Liver (tissue), 9 donors: ENCODE measurements around the gene TRDMT1. TPM values are rescaled to one million over a fixed set of nuclear protein-coding genes. Genes with fewer than 3 reads are reported as not detected.

Experiments
- DNase-seq: peaks from one replicate; pipeline ENCODE4 v3.0.0-alpha.2; 2017; ENCODE audit warnings: low spot score
- H3K27ac ChIP-seq, 2 donors: one replicate each; pipeline ENCODE4 v1.7.0; 2013; ENCODE audit warnings: inconsistent platforms in 2 of 2, low read length in 2 of 2, control low read depth in 1 of 2, low read depth in 1 of 2, mild to moderate bottlenecking in 1 of 2
- H3K27me3 ChIP-seq, 4 donors: one replicate each; pipeline versions ENCODE4 v1.6.1 to v1.7.0; 2013; ENCODE audit warnings: low read length in 3 of 4, inconsistent platforms in 1 of 4, mild to moderate bottlenecking in 1 of 4, moderate library complexity in 1 of 4; ENCODE audit not compliant: control insufficient read depth in 4 of 4, insufficient read depth in 4 of 4
- H3K36me3 ChIP-seq, 4 donors: one replicate each; pipeline versions ENCODE4 v1.6.1 to v1.7.0; 2013; ENCODE audit warnings: low read length in 3 of 4, mild to moderate bottlenecking in 3 of 4, low read depth in 1 of 4, moderate library complexity in 1 of 4; ENCODE audit not compliant: control insufficient read depth in 4 of 4, insufficient read depth in 3 of 4
- H3K4me1 ChIP-seq, 4 donors: one replicate each; pipeline versions ENCODE4 v1.6.1 to v1.7.0; 2013; ENCODE audit warnings: low read length in 3 of 4, mild to moderate bottlenecking in 3 of 4, moderate library complexity in 1 of 4; ENCODE audit not compliant: control insufficient read depth in 4 of 4, insufficient read depth in 4 of 4
- H3K4me3 ChIP-seq, 3 donors: one replicate each; pipeline versions ENCODE4 v1.6.1 to v1.7.0; 2013; ENCODE audit warnings: low read length in 3 of 3, control low read depth in 1 of 3, low read depth in 1 of 3, mild to moderate bottlenecking in 1 of 3
- H3K9ac ChIP-seq, 2 donors: one replicate each; pipeline ENCODE4 v1.7.0; 2013; ENCODE audit warnings: low read length in 2 of 2, mild to moderate bottlenecking in 2 of 2, moderate library complexity in 2 of 2, control low read depth in 1 of 2, low read depth in 1 of 2
- H3K9me3 ChIP-seq, 4 donors: one replicate each; pipeline versions ENCODE4 v1.6.1 to v1.7.0; 2013; ENCODE audit warnings: low read length in 3 of 4; ENCODE audit not compliant: control insufficient read depth in 4 of 4
- EGR1 ChIP-seq, 2 donors: IDR thresholded peaks; 2 replicates each; pipeline ENCODE4 v1.6.1; 2016 to 2018; ENCODE audit warnings: antibody characterized with exemption in 2 of 2, low read depth in 2 of 2
- FOXA1 ChIP-seq: IDR thresholded peaks from 2 replicates; pipeline ENCODE4 v1.6.1; 2016; ENCODE audit warnings: antibody characterized with exemption
- GABPA ChIP-seq, 2 donors: IDR thresholded peaks in 1 of 2; conservative IDR thresholded peaks in 1 of 2; 2 replicates each; pipeline ENCODE4 v1.6.1; 2016; ENCODE audit warnings: antibody characterized with exemption in 2 of 2, mild to moderate bottlenecking in 1 of 2, moderate library complexity in 1 of 2
- HNF4A ChIP-seq, 2 donors: conservative IDR thresholded peaks; 2 replicates each; pipeline ENCODE4 v1.6.1; 2016; ENCODE audit warnings: antibody characterized with exemption in 2 of 2, mild to moderate bottlenecking in 2 of 2
- HNF4G ChIP-seq: IDR thresholded peaks from 2 replicates; pipeline ENCODE4 v1.6.1; 2016; ENCODE audit warnings: antibody characterized with exemption
- JUND ChIP-seq, 2 donors: IDR thresholded peaks; 2 replicates each; pipeline ENCODE4 v1.6.1; 2016; ENCODE audit warnings: antibody characterized with exemption in 2 of 2
- RXRA ChIP-seq, 2 donors: IDR thresholded peaks; 2 replicates each; pipeline ENCODE4 v1.6.1; 2017 to 2018; ENCODE audit warnings: antibody characterized with exemption in 2 of 2, mild to moderate bottlenecking in 1 of 2
- SP1 ChIP-seq: IDR thresholded peaks from 2 replicates; pipeline ENCODE4 v1.6.1; 2018; ENCODE audit warnings: antibody characterized with exemption, mild to moderate bottlenecking
- TAF1 ChIP-seq: conservative IDR thresholded peaks from 2 replicates; pipeline ENCODE4 v1.6.1; 2016; ENCODE audit warnings: antibody characterized with exemption, mild to moderate bottlenecking
- YY1 ChIP-seq: IDR thresholded peaks from 2 replicates; pipeline ENCODE4 v1.6.1; 2016; ENCODE audit warnings: antibody characterized with exemption, mild to moderate bottlenecking
- WGBS: extraction: QIAGEN DNeasy Blood & Tissue Kit; methylation state at CpG from one replicate; pipeline ENCODE4 v1.1.7; 2013; 5-methylcytosine and 5-hydroxymethylcytosine counted together
- polyA plus RNA-seq, 2 donors: library from polyadenylated mRNA; stranded (reverse) in 1 of 2; unstranded in 1 of 2; fragments of 200-250 nt in 1 of 2; fragments of >200 nt in 1 of 2; fragmentation: Nextera tagmentation in 1 of 2; extraction: Ambion mirVana in 1 of 2; gene quantifications; one replicate each; pipeline versions ENCODE4 v1.2.1 to v1.2.3, GENCODE V29; 2013 to 2015
- total RNA-seq, 2 donors: library from RNA; depleted of rRNA; stranded (reverse); fragments of >200 nt; gene quantifications; one replicate each; pipeline ENCODE4 v1.2.3, GENCODE V29; 2014
- TF ChIP-seq, protein P1 (sequence below): fragments of 150-350 bp; IDR thresholded peaks from 2 replicates; pipeline ENCODE4 v1.5.1; 2017; ENCODE audit warnings: improper control_type of control experiment, low read depth, low read length; ENCODE audit not compliant: missing input control
- TF ChIP-seq, protein P2 (sequence below): IDR thresholded peaks from 2 replicates; pipeline ENCODE4 v1.6.1; 2016; ENCODE audit warnings: antibody characterized with exemption, mild to moderate bottlenecking
- TF ChIP-seq, protein P3 (sequence below): IDR thresholded peaks from 2 replicates; pipeline ENCODE4 v1.6.1; 2016; ENCODE audit warnings: antibody characterized with exemption
- TF ChIP-seq, protein P4 (sequence below): IDR thresholded peaks from 2 replicates; pipeline ENCODE4 v1.6.1; 2016; ENCODE audit warnings: antibody characterized with exemption
- TF ChIP-seq, protein P5 (sequence below): IDR thresholded peaks from 2 replicates; pipeline ENCODE4 v1.6.1; 2016; ENCODE audit warnings: antibody characterized with exemption
- donor health status: healthy.
- donor health status: healthy.
- donor health status: healthy.
- donor health status: healthy.
- donor health status: healthy.

TRDMT1 gene
- total and polyA plus RNA-seq, 4 donors, result 0.38 to 2.4 (median 1.1) TPM

DNA sequence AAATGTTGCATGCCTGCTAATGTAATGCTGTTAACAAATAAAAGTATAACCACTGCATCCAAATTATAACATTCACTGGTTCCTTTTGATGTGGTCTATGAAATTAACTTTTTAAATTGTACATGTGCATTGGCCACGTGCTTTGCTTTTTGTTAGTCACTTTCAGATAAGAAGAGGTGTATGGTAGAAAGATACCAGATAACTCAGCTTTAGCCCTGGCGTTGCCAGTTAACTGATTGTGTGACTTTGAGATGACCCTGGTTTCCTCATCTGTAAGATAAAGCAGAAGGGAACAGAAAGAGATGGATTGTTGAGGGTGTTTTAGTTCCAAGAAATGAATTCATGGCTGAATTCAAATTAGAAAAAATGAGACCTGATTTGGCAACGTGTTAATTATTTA, 1.9 kb upstream of the TRDMT1 start:
- WGBS, result 31% methylated on average over 3 of the region's 3 CpGs
- no peak for DNase-seq
- peaks cover 0 to 11% (median 4%) of the 10 kb centered on the region in 4 donors for H3K4me1 ChIP-seq

DNA sequence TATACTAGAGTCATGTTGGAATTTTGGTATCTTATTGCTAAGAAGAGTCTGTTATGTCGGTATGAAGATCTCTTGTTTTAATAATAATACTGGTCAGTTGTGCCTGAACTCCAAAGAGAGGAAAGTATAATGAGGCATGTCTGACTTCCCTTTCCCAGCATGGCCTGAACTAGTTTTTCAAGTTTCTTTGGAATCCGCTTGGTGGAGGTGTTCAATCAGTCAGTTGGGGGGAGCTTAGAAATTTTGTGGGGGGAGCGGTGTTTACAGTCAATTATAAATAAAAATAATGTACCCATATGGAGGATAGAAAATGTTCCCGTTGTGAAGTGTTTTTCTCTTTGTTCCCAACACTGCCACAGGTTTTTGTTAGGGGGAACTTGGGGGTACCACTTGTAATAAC, 1.5 kb upstream of the TRDMT1 start:
- WGBS, result 94% methylated on average over 4 of the region's 4 CpGs
- H3K27ac ChIP-seq, result no peak overlapping the region

More for the DNA sequence above, 1.9 kb upstream of the TRDMT1 start:
- Histone ChIP-seq H3K36me3 (no peaks in the 10 kb centered on the region), H3K27ac (no peak overlapping the region), H3K9me3 (no peaks in the 10 kb centered on the region), H3K27me3 (no peaks in the 10 kb centered on the region), H3K4me3 (no peak overlapping the region), H3K9ac (no peak overlapping the region)
- no peak for TF ChIP-seq YY1

DNA sequence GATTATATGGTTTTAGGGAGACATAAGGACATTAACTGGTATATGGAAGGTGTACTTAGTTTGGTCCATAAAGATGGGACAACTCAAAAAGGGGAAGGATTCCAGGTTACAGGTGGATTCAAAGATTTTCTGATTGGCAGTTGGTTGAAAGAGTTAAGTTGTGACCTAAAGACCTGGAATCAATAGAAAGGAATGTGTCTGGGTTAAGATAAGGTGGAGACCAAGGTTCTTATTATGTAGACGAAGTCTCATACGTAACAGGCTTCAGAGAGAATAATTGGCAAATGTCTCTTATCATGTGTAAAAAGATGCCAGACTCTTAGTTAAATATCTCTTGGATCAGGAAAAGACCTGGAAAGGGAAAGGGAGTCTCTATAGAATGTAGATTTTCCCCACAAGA, 1.0 kb upstream of the TRDMT1 start:
- Histone ChIP-seq H3K27ac (no peak overlapping the region), H3K9ac (no peak overlapping the region), H3K4me1 (peaks cover 0 to 11% (median 4%) of the 10 kb centered on the region in 4 donors), H3K36me3 (no peaks in the 10 kb centered on the region), H3K4me3 (no peak overlapping the region), H3K9me3 (no peaks in the 10 kb centered on the region), H3K27me3 (no peaks in the 10 kb centered on the region)
- WGBS, result 97% methylated on average over 2 of the region's 2 CpGs
- no peak for DNase-seq
- TF ChIP-seq, protein P1, sequence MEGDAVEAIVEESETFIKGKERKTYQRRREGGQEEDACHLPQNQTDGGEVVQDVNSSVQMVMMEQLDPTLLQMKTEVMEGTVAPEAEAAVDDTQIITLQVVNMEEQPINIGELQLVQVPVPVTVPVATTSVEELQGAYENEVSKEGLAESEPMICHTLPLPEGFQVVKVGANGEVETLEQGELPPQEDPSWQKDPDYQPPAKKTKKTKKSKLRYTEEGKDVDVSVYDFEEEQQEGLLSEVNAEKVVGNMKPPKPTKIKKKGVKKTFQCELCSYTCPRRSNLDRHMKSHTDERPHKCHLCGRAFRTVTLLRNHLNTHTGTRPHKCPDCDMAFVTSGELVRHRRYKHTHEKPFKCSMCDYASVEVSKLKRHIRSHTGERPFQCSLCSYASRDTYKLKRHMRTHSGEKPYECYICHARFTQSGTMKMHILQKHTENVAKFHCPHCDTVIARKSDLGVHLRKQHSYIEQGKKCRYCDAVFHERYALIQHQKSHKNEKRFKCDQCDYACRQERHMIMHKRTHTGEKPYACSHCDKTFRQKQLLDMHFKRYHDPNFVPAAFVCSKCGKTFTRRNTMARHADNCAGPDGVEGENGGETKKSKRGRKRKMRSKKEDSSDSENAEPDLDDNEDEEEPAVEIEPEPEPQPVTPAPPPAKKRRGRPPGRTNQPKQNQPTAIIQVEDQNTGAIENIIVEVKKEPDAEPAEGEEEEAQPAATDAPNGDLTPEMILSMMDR, result no peak
- TF ChIP-seq, protein P2, sequence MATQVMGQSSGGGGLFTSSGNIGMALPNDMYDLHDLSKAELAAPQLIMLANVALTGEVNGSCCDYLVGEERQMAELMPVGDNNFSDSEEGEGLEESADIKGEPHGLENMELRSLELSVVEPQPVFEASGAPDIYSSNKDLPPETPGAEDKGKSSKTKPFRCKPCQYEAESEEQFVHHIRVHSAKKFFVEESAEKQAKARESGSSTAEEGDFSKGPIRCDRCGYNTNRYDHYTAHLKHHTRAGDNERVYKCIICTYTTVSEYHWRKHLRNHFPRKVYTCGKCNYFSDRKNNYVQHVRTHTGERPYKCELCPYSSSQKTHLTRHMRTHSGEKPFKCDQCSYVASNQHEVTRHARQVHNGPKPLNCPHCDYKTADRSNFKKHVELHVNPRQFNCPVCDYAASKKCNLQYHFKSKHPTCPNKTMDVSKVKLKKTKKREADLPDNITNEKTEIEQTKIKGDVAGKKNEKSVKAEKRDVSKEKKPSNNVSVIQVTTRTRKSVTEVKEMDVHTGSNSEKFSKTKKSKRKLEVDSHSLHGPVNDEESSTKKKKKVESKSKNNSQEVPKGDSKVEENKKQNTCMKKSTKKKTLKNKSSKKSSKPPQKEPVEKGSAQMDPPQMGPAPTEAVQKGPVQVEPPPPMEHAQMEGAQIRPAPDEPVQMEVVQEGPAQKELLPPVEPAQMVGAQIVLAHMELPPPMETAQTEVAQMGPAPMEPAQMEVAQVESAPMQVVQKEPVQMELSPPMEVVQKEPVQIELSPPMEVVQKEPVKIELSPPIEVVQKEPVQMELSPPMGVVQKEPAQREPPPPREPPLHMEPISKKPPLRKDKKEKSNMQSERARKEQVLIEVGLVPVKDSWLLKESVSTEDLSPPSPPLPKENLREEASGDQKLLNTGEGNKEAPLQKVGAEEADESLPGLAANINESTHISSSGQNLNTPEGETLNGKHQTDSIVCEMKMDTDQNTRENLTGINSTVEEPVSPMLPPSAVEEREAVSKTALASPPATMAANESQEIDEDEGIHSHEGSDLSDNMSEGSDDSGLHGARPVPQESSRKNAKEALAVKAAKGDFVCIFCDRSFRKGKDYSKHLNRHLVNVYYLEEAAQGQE, result no peak
- no peak for TF ChIP-seq HNF4G

More for the DNA sequence above, 1.5 kb upstream of the TRDMT1 start:
- DNase-seq, result no peak
- Histone ChIP-seq H3K9ac (no peak overlapping the region), H3K36me3 (no peaks in the 10 kb centered on the region), H3K4me1 (peaks cover 0 to 11% (median 4%) of the 10 kb centered on the region in 4 donors), H3K4me3 (no peak overlapping the region), H3K9me3 (no peaks in the 10 kb centered on the region), H3K27me3 (no peaks in the 10 kb centered on the region)
- no peak for TF ChIP-seq TAF1
- TF ChIP-seq RXRA (IDR thresholded peaks at IDR 0.05), result no peak
- no peak for TF ChIP-seq YY1
- TF ChIP-seq, protein P3, sequence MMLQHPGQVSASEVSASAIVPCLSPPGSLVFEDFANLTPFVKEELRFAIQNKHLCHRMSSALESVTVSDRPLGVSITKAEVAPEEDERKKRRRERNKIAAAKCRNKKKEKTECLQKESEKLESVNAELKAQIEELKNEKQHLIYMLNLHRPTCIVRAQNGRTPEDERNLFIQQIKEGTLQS, result no peak
- TF ChIP-seq, protein P2, result no peak
- TF ChIP-seq GABPA (IDR thresholded peaks at IDR 0.05 in 1 of 2, conservative IDR thresholded peaks at IDR 0.05 in 1 of 2), result no peak
- TF ChIP-seq, protein P4, sequence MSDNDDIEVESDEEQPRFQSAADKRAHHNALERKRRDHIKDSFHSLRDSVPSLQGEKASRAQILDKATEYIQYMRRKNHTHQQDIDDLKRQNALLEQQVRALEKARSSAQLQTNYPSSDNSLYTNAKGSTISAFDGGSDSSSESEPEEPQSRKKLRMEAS, result no peak
- no peak for TF ChIP-seq FOXA1
- TF ChIP-seq JUND (IDR thresholded peaks at IDR 0.05), result no peak
- TF ChIP-seq, protein P5, sequence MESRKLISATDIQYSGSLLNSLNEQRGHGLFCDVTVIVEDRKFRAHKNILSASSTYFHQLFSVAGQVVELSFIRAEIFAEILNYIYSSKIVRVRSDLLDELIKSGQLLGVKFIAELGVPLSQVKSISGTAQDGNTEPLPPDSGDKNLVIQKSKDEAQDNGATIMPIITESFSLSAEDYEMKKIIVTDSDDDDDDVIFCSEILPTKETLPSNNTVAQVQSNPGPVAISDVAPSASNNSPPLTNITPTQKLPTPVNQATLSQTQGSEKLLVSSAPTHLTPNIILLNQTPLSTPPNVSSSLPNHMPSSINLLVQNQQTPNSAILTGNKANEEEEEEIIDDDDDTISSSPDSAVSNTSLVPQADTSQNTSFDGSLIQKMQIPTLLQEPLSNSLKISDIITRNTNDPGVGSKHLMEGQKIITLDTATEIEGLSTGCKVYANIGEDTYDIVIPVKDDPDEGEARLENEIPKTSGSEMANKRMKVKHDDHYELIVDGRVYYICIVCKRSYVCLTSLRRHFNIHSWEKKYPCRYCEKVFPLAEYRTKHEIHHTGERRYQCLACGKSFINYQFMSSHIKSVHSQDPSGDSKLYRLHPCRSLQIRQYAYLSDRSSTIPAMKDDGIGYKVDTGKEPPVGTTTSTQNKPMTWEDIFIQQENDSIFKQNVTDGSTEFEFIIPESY, result no peak
- no peak for TF ChIP-seq SP1
- no peak for TF ChIP-seq HNF4A (conservative IDR thresholded peaks at IDR 0.05)
- no peak for TF ChIP-seq EGR1 (IDR thresholded peaks at IDR 0.05; ENCODE audit: low read depth in 2 of 2)
